ENCODE data around the gene PARP15. TPM values are rescaled to one million over a fixed set of nuclear protein-coding genes. Genes with fewer than 3 reads are reported as not detected.

The PARP15 gene
- total RNA-seq, 1 experiment from 2014 or later, result 0.24 TPM

- WGBS (ENCODE audit: extremely low coverage, insufficient read length, low lambda C conversion rate), result no CpG with 5 or more reads among the region's 8 CpGs
- H3K4ac ChIP-seq (ENCODE audit: low read depth, low read length), result no peak overlapping the region
- H3K79me2 ChIP-seq (ENCODE audit: insufficient read depth, low read length), result no peaks in the 10 kb centered on the region
- H3K79me1 ChIP-seq (ENCODE audit: insufficient read depth, low read depth, low read length, poor library complexity, severe bottlenecking), result no peaks in the 10 kb centered on the region
- no peak overlapping the region for H3K4me3 Mint-ChIP-seq
- H3K14ac ChIP-seq (ENCODE audit: insufficient read depth, low read length), result no peak overlapping the region
- no peak overlapping the region for H2BK5ac ChIP-seq (ENCODE audit: insufficient read length, low read length)
- H4K5ac ChIP-seq (ENCODE audit: insufficient read length, low read depth, low read length), result no peak overlapping the region
- no peak overlapping the region for H2BK20ac ChIP-seq (ENCODE audit: low read depth, low read length, poor library complexity, severe bottlenecking)
- no peak overlapping the region for H2BK120ac ChIP-seq (ENCODE audit: low read depth, low read length, poor library complexity, severe bottlenecking)
- no peak overlapping the region for H3K18ac ChIP-seq (ENCODE audit: insufficient read length, low read depth, low read length)
- no peak overlapping the region for H4K8ac ChIP-seq (replicated peaks; ENCODE audit: insufficient read length, low read depth, low read length)
- H3K56ac ChIP-seq (ENCODE audit: insufficient read length, low read depth, low read length), result no peak overlapping the region
- H3K23me2 ChIP-seq (ENCODE audit: insufficient read length, low read depth, low read length, poor library complexity, severe bottlenecking), result peaks cover 4% of the 10 kb centered on the region
- peaks cover 3% of the 10 kb centered on the region; the same call in 1 of the 2 replicates for H3K4me1 ChIP-seq (ENCODE audit: insufficient read depth, low read length)
- H2AK5ac ChIP-seq (ENCODE audit: insufficient read length, low read length), result no peak overlapping the region
- no peaks in the 10 kb centered on the region for H3K9me3 ChIP-seq (ENCODE audit: control insufficient read depth, low read depth, low read length)
- no peaks in the 10 kb centered on the region for H4K20me1 ChIP-seq (ENCODE audit: control insufficient read depth, insufficient read depth, insufficient read length)
- no peak for DNase-seq
- H3K4me1 Mint-ChIP-seq, result peaks cover 17 to 23% of the 10 kb centered on the region in 2 experiments
- H3K23ac ChIP-seq (ENCODE audit: insufficient read length, low read depth, low read length), result no peak overlapping the region
- no peak for TF ChIP-seq CTCF (conservative IDR thresholded peaks at IDR 0.05)
- H3K27ac ChIP-seq (ENCODE audit: insufficient read length, low read depth, low read length), result no peak overlapping the region
- H3T11ph ChIP-seq (ENCODE audit: low read length), result no peak overlapping the region
- no peak overlapping the region for H2BK15ac ChIP-seq (ENCODE audit: low read depth, low read length)
- no peak overlapping the region for H2AFZ ChIP-seq (ENCODE audit: low read length)
- peaks cover 2% of the 10 kb centered on the region in 2 experiments for H3K9me3 Mint-ChIP-seq
- H3K27me3 ChIP-seq (ENCODE audit: insufficient read depth, low read length), result no peaks in the 10 kb centered on the region
- no peak overlapping the region for H3K4me2 ChIP-seq (ENCODE audit: insufficient read depth, insufficient read length, low read length)
- no peak overlapping the region for H3K9ac ChIP-seq (ENCODE audit: extremely low read depth, insufficient read length, low read length)
- H3K36me3 Mint-ChIP-seq (ENCODE audit: insufficient read depth in 1 of 3, low read depth in 3 of 3), result peaks cover 0 to 7% (median 3%) of the 10 kb centered on the region in 3 experiments; a peak in 3 of 7 replicates
- no peak overlapping the region for H2BK12ac ChIP-seq (ENCODE audit: insufficient read length, low read depth, low read length)
- peaks cover 14% of the 10 kb centered on the region for H3K27me3 Mint-ChIP-seq (ENCODE audit: low read depth)
- H3K27ac Mint-ChIP-seq, result no peak overlapping the region; a peak in 1 of 7 replicates
- no peak overlapping the region for H4K91ac ChIP-seq (ENCODE audit: insufficient read length, low read depth, low read length)
Measured at GRCh38 chr3:122576174-122576940, 1.1 kb upstream of the PARP15 start.
